NT2/D1 (cell line): Measurements from ENCODE around the gene ACTR3C.

Experiments
- DNase-seq: peaks from one replicate; pipeline ENCODE4 v3.0.0-alpha.2; 2011; ENCODE audit warnings: low read depth, low spot score
- H3K27me3 ChIP-seq: 2 replicates; pipeline ENCODE4 v1.6.0; 2011; ENCODE audit warnings: mild to moderate bottlenecking; ENCODE audit not compliant: insufficient read length, insufficient read depth
- H3K36me3 ChIP-seq: 2 replicates; pipeline ENCODE4 v1.6.1; 2011; ENCODE audit warnings: mild to moderate bottlenecking, low read length, mixed read lengths; ENCODE audit not compliant: insufficient read depth, insufficient read length
- H3K4me1 ChIP-seq: 2 replicates; pipeline ENCODE4 v1.5.1; 2011; ENCODE audit not compliant: insufficient read depth, insufficient read length
- H3K4me3 ChIP-seq: 2 replicates; pipeline ENCODE4 v1.5.1; 2011; ENCODE audit warnings: low read depth; ENCODE audit not compliant: insufficient read length
- H3K9ac ChIP-seq: 2 replicates; pipeline ENCODE4 v1.6.0; 2011; ENCODE audit warnings: low read depth; ENCODE audit not compliant: insufficient read length
- H3K9me3 ChIP-seq: 2 replicates; pipeline ENCODE4 v1.5.1; 2011; ENCODE audit warnings: mild to moderate bottlenecking, low read length; ENCODE audit not compliant: insufficient read depth
- SUZ12 ChIP-seq: IDR thresholded peaks from 2 replicates; pipeline ENCODE4 v1.6.1; 2011; ENCODE audit not compliant: insufficient read length, insufficient read depth; ENCODE audit errors: extremely low read depth
- YY1 ChIP-seq: IDR thresholded peaks from 2 replicates; pipeline ENCODE4 v1.6.1; 2011; ENCODE audit not compliant: insufficient read length, insufficient read depth
- ZNF274 ChIP-seq: IDR thresholded peaks from 2 replicates; pipeline ENCODE4 v1.6.1; 2011; ENCODE audit warnings: mild to moderate bottlenecking, low read depth, low read length

The ACTR3C gene

GRCh38 chr7:150322833-150323681, at the start of gene ACTR3C, which contains the start of gene LRRC61:
Gene ACTR3C, minus strand, starts transcription at chr7:150323545. Its CDS starts 28,249 bp downstream, at chr7:150295296.
Gene LRRC61, plus strand, starts transcription at chr7:150323355. Its CDS starts 13,507 bp downstream, at chr7:150336862.
- peak within 1 kb of the TSS; percentile 79 for H3K9ac ChIP-seq

GRCh38 chr7:150372271-150373048, 49.1 kb upstream of the ACTR3C start:
- TF ChIP-seq ZNF274 (no peak), YY1 (no peak), SUZ12 (no peak)
- Histone ChIP-seq H3K4me1 (peaks cover 12% of the 10 kb centered on the region), H3K4me3 (no peak overlapping the region), H3K27me3 (no peaks in the 10 kb centered on the region), H3K9ac (peak overlapping the region; percentile 32), H3K36me3 (peaks cover 60% of the 10 kb centered on the region), H3K9me3 (no peaks in the 10 kb centered on the region)
- no peak for DNase-seq

More at GRCh38 chr7:150322833-150323681, at the start of gene ACTR3C, which contains the start of gene LRRC61:
- Histone ChIP-seq H3K4me3 (peak within 1 kb of the TSS; percentile 64), H3K4me1 (peaks cover 2% of the 10 kb centered on the region), H3K36me3 (peaks cover 26% of the 10 kb centered on the region), H3K9me3 (no peaks in the 10 kb centered on the region), H3K27me3 (no peaks in the 10 kb centered on the region)
- no peak for TF ChIP-seq ZNF274
- no peak for TF ChIP-seq SUZ12
- TF ChIP-seq YY1 = no peak
- peak; percentile 77 for DNase-seq

- H3K9ac ChIP-seq = no peak overlapping the region
- peaks cover 60% of the 10 kb centered on the region for H3K36me3 ChIP-seq
- no peak overlapping the region for H3K4me3 ChIP-seq
Observed at GRCh38 chr7:150371996-150372270, 48.6 kb upstream of the ACTR3C start.

GRCh38 chr7:150371131-150371995, 48.0 kb upstream of the ACTR3C start:
- no peak for DNase-seq
- Histone ChIP-seq H3K27me3 (no peaks in the 10 kb centered on the region), H3K4me1 (peaks cover 12% of the 10 kb centered on the region), H3K36me3 (peaks cover 60% of the 10 kb centered on the region), H3K4me3 (no peak overlapping the region), H3K9me3 (no peaks in the 10 kb centered on the region), H3K9ac (peak overlapping the region; percentile 42)
- TF ChIP-seq SUZ12 (no peak), ZNF274 (no peak), YY1 (no peak)

More at GRCh38 chr7:150371996-150372270, 48.6 kb upstream of the ACTR3C start:
- TF ChIP-seq SUZ12 = no peak
- TF ChIP-seq YY1 = no peak
- TF ChIP-seq ZNF274 = no peak
- no peak for DNase-seq
- H3K4me1 ChIP-seq = peaks cover 12% of the 10 kb centered on the region
- no peaks in the 10 kb centered on the region for H3K9me3 ChIP-seq
- no peaks in the 10 kb centered on the region for H3K27me3 ChIP-seq

- Histone ChIP-seq H3K4me3 (no peak overlapping the region), H3K9me3 (no peaks in the 10 kb centered on the region), H3K27me3 (no peaks in the 10 kb centered on the region), H3K36me3 (peaks cover 53% of the 10 kb centered on the region), H3K4me1 (peaks cover 12% of the 10 kb centered on the region), H3K9ac (peak overlapping the region; percentile 64)
- no peak for DNase-seq
- no peak for TF ChIP-seq YY1
- no peak for TF ChIP-seq SUZ12
- no peak for TF ChIP-seq ZNF274
Observed at GRCh38 chr7:150370612-150371071, 47.3 kb upstream of the ACTR3C start.

GRCh38 chr7:150369748-150370501, 46.6 kb upstream of the ACTR3C start:
- peak overlapping the region; percentile 98 for H3K9ac ChIP-seq
- peaks cover 53% of the 10 kb centered on the region for H3K36me3 ChIP-seq
- peaks cover 12% of the 10 kb centered on the region for H3K4me1 ChIP-seq
- TF ChIP-seq SUZ12 (no peak), ZNF274 (no peak), YY1 (no peak)
- no peaks in the 10 kb centered on the region for H3K9me3 ChIP-seq
- DNase-seq = no peak
- H3K27me3 ChIP-seq = no peaks in the 10 kb centered on the region
- peak overlapping the region; percentile 77 for H3K4me3 ChIP-seq
